GM12874 (cell line): ENCODE data around the gene STX8.

Experiments used
- CTCF ChIP-seq: IDR thresholded peaks from 2 replicates; pipeline ENCODE4 v1.5.1; 2011; ENCODE audit warnings: low read depth, mild to moderate bottlenecking, control low read depth, low read length, moderate library complexity; ENCODE audit not compliant: insufficient read depth

The STX8 gene

GRCh38 chr17:9408868-9409829, 166.5 kb downstream of the STX8 start:
- no peak for TF ChIP-seq CTCF

GRCh38 chr17:9408381-9408780, 167.2 kb downstream of the STX8 start:
- no peak for TF ChIP-seq CTCF

- no peak for TF ChIP-seq CTCF
These were observed 169.5 kb downstream of the STX8 start for GRCh38 chr17:9406046-9406606.

- no peak for TF ChIP-seq CTCF
These were observed 172.4 kb downstream of the STX8 start for GRCh38 chr17:9403257-9403656.

GRCh38 chr17:9402590-9403199, 172.9 kb downstream of the STX8 start:
- peak; percentile 55 for TF ChIP-seq CTCF

GRCh38 chr17:9401434-9401833, 174.2 kb downstream of the STX8 start:
- no peak for TF ChIP-seq CTCF

GRCh38 chr17:9389111-9389527, 186.5 kb downstream of the STX8 start:
- TF ChIP-seq CTCF = no peak
